HL-60 (cell line): ENCODE results near the gene HS1BP3.

Experiments
- DNase-seq, 2 experiments: peaks; one replicate each; pipeline ENCODE4 v3.0.0-alpha.2; 2010 to 2020; ENCODE audit warnings: low read depth in 1 of 2, low spot score in 1 of 2
- H3K27ac ChIP-seq: fragments of 250-450 bp; sonication (Bioruptor Pico); replicated peaks from 2 replicates; pipeline ENCODE4 v1.5.1; 2020; ENCODE audit warnings: mild to moderate bottlenecking, moderate library complexity
- H3K27me3 ChIP-seq: fragments of 250-450 bp; sonication (Bioruptor Pico); 2 replicates; pipeline ENCODE4 v1.5.1; 2021; ENCODE audit warnings: mild to moderate bottlenecking, moderate library complexity; ENCODE audit not compliant: insufficient read depth, poor library complexity, severe bottlenecking
- H3K4me3 ChIP-seq: replicated peaks from 2 replicates; pipeline ENCODE4 v1.5.1; 2011; ENCODE audit warnings: mild to moderate bottlenecking, control low read depth, low read length; ENCODE audit not compliant: insufficient read depth
- CTCF ChIP-seq: IDR thresholded peaks from one replicate; pipeline ENCODE4 v1.5.1; 2011; ENCODE audit warnings: low read length, control low read depth, inconsistent platforms; ENCODE audit not compliant: insufficient read depth
- GABPA ChIP-seq: IDR thresholded peaks from 2 replicates; pipeline ENCODE4 v1.6.1; 2012; ENCODE audit warnings: low read depth
- POLR2AphosphoS5 ChIP-seq: IDR thresholded peaks from 2 replicates; pipeline ENCODE4 v1.6.1; 2012; ENCODE audit warnings: low read depth
- REST ChIP-seq: IDR thresholded peaks from 2 replicates; pipeline ENCODE4 v1.6.1; 2012; ENCODE audit warnings: low read depth; ENCODE audit not compliant: insufficient replicate concordance
- SPI1 ChIP-seq: IDR thresholded peaks from 2 replicates; pipeline ENCODE4 v1.6.1; 2012; ENCODE audit warnings: low read depth, mild to moderate bottlenecking, borderline replicate concordance

The HS1BP3 gene

GRCh38 chr2:20638646-20639430 is 12.1 kb downstream of the HS1BP3 start:
- DNase-seq: no peak
- Histone ChIP-seq H3K4me3 (no peak overlapping the region), H3K27ac (no peak overlapping the region), H3K27me3 (no peaks in the 10 kb centered on the region)
- TF ChIP-seq CTCF (no peak), SPI1 (no peak), GABPA (no peak), REST (no peak), POLR2AphosphoS5 (no peak)

- Histone ChIP-seq H3K4me3 (no peak overlapping the region), H3K27ac (no peak overlapping the region), H3K27me3 (no peaks in the 10 kb centered on the region)
- no peak for DNase-seq
- TF ChIP-seq REST (no peak), POLR2AphosphoS5 (no peak), CTCF (no peak), GABPA (no peak), SPI1 (no peak)
Observed at GRCh38 chr2:20638014-20638413, 12.9 kb downstream of the HS1BP3 start.

GRCh38 chr2:20637147-20637546 is 13.8 kb downstream of the HS1BP3 start:
- no peak overlapping the region for H3K27ac ChIP-seq
- H3K4me3 ChIP-seq: no peak overlapping the region
- no peaks in the 10 kb centered on the region for H3K27me3 ChIP-seq
- no peak for DNase-seq
- TF ChIP-seq REST (no peak), SPI1 (no peak), GABPA (no peak), CTCF (no peak), POLR2AphosphoS5 (no peak)
